ENCODE results near the gene INTS11.

The INTS11 gene

GRCh38 chr1:1296070-1297061 lies 28.1 kb downstream of the INTS11 start:
- DNase-seq, result no peak

- DNase-seq, result no peak
These were observed 29.1 kb downstream of the INTS11 start for GRCh38 chr1:1295154-1295923.

- no peak for DNase-seq
These were observed 30.1 kb downstream of the INTS11 start for GRCh38 chr1:1294250-1294890.

GRCh38 chr1:1293263-1294249 lies 30.9 kb downstream of the INTS11 start:
- DNase-seq, result no peak

GRCh38 chr1:1292851-1293250 lies 31.6 kb downstream of the INTS11 start:
- no peak for DNase-seq

GRCh38 chr1:1292442-1292779 lies 32.0 kb downstream of the INTS11 start:
- no peak for DNase-seq

- DNase-seq, result peak; percentile 72 to 86
These were observed 32.7 kb downstream of the INTS11 start for GRCh38 chr1:1291548-1292441.

- DNase-seq, result peak; percentile 23 to 40
These were observed 33.4 kb downstream of the INTS11 start for GRCh38 chr1:1291023-1291528.

- DNase-seq, result peak in 1 of 2 experiments; percentile 45
These were observed 34.2 kb downstream of the INTS11 start for GRCh38 chr1:1290238-1290731.

GRCh38 chr1:1287288-1288110 lies 37.0 kb downstream of the INTS11 start:
- no peak for DNase-seq

GRCh38 chr1:1286313-1287261 lies 37.9 kb downstream of the INTS11 start:
- DNase-seq, result no peak

GRCh38 chr1:1285611-1286311 lies 38.7 kb downstream of the INTS11 start:
- DNase-seq, result no peak

- no peak for DNase-seq
These were observed 39.3 kb downstream of the INTS11 start for GRCh38 chr1:1285102-1285571.

- no peak for DNase-seq
These were observed 40.0 kb downstream of the INTS11 start for GRCh38 chr1:1284221-1285101.

- DNase-seq, result peak in 1 of 2 experiments; percentile 45
These were observed 40.6 kb downstream of the INTS11 start for GRCh38 chr1:1283821-1284220.

GRCh38 chr1:1282998-1283397 lies 41.5 kb downstream of the INTS11 start:
- no peak for DNase-seq

Measured in SHP77 (cell line).